Measurements from ENCODE around the gene FOSL2. TPM values are rescaled to one million over a fixed set of nuclear protein-coding genes. Genes with fewer than 3 reads are reported as not detected.

The FOSL2 gene
- total RNA-seq, 1 experiment from 2014 or later: 141 TPM

- CTCF ChIA-PET: no interaction called here
- no TSS peak for BruUV-seq (replicated peaks)
- TF ChIP-seq CTCF (IDR thresholded peaks at IDR 0.05; ENCODE audit: unreplicated experiment): no peak
Measured at GRCh38 chr2:28347596-28347995, 45.1 kb upstream of the FOSL2 start.

GRCh38 chr2:28348149-28348567 lies 44.5 kb upstream of the FOSL2 start:
- Mint-ChIP-seq H3K36me3 (ENCODE audit: insufficient read depth, unreplicated experiment) (no peaks in the 10 kb centered on the region), H3K27me3 (ENCODE audit: insufficient read depth, unreplicated experiment) (no peaks in the 10 kb centered on the region), H3K4me3 (ENCODE audit: unreplicated experiment) (no peak overlapping the region), H3K9me3 (ENCODE audit: unreplicated experiment) (no peaks in the 10 kb centered on the region), H3K27ac (ENCODE audit: low read depth, unreplicated experiment) (no peak overlapping the region), H3K4me1 (ENCODE audit: insufficient read depth, unreplicated experiment) (no peaks in the 10 kb centered on the region)
- ChIA-PET CTCF (no interaction called here), POLR2A (no interaction called here)
- BruUV-seq (replicated peaks): no TSS peak
- DNase-seq (ENCODE audit: unreplicated experiment): no peak
- no peak for TF ChIP-seq CTCF (IDR thresholded peaks at IDR 0.05; ENCODE audit: unreplicated experiment)
- intact Hi-C loops (cut with micrococcal nuclease): no loop called here

More at GRCh38 chr2:28347596-28347995, 45.1 kb upstream of the FOSL2 start:
- no peaks in the 10 kb centered on the region for H3K4me1 Mint-ChIP-seq (ENCODE audit: insufficient read depth, unreplicated experiment)
- intact Hi-C loops (cut with micrococcal nuclease): no loop called here
- H3K27me3 Mint-ChIP-seq (ENCODE audit: insufficient read depth, unreplicated experiment): no peaks in the 10 kb centered on the region
- no peak overlapping the region for H3K27ac Mint-ChIP-seq (ENCODE audit: low read depth, unreplicated experiment)
- no peaks in the 10 kb centered on the region for H3K36me3 Mint-ChIP-seq (ENCODE audit: insufficient read depth, unreplicated experiment)
- no peak overlapping the region for H3K4me3 Mint-ChIP-seq (ENCODE audit: unreplicated experiment)
- H3K9me3 Mint-ChIP-seq (ENCODE audit: unreplicated experiment): no peaks in the 10 kb centered on the region
- POLR2A ChIA-PET: no interaction called here
- no peak for DNase-seq (ENCODE audit: unreplicated experiment)

GRCh38 chr2:28348921-28349320 lies 43.7 kb upstream of the FOSL2 start:
- no peaks in the 10 kb centered on the region for H3K27me3 Mint-ChIP-seq (ENCODE audit: insufficient read depth, unreplicated experiment)
- BruUV-seq (replicated peaks): no TSS peak
- H3K36me3 Mint-ChIP-seq (ENCODE audit: insufficient read depth, unreplicated experiment): no peaks in the 10 kb centered on the region
- H3K4me1 Mint-ChIP-seq (ENCODE audit: insufficient read depth, unreplicated experiment): no peaks in the 10 kb centered on the region
- no peaks in the 10 kb centered on the region for H3K9me3 Mint-ChIP-seq (ENCODE audit: unreplicated experiment)
- H3K27ac Mint-ChIP-seq (ENCODE audit: low read depth, unreplicated experiment): no peak overlapping the region
- POLR2A ChIA-PET: interaction anchor here (1.3 kb wide), 1 partner anchor 10 kb away, joined by 3 read pairs; no protein-coding TSS in a partner anchor
- intact Hi-C loops (cut with micrococcal nuclease): no loop called here
- DNase-seq (ENCODE audit: unreplicated experiment): no peak
- no peak overlapping the region for H3K4me3 Mint-ChIP-seq (ENCODE audit: unreplicated experiment)
- CTCF ChIA-PET: no interaction called here
- TF ChIP-seq CTCF (IDR thresholded peaks at IDR 0.05; ENCODE audit: unreplicated experiment): no peak

- Mint-ChIP-seq H3K4me3 (ENCODE audit: unreplicated experiment) (no peak overlapping the region), H3K9me3 (ENCODE audit: unreplicated experiment) (no peaks in the 10 kb centered on the region), H3K27me3 (ENCODE audit: insufficient read depth, unreplicated experiment) (no peaks in the 10 kb centered on the region), H3K4me1 (ENCODE audit: insufficient read depth, unreplicated experiment) (no peaks in the 10 kb centered on the region), H3K36me3 (ENCODE audit: insufficient read depth, unreplicated experiment) (no peaks in the 10 kb centered on the region), H3K27ac (ENCODE audit: low read depth, unreplicated experiment) (no peak overlapping the region)
- DNase-seq (ENCODE audit: unreplicated experiment): no peak
- ChIA-PET CTCF (interaction anchor here (0.6 kb wide), 1 partner anchor 72 kb away, joined by 3 read pairs; no protein-coding TSS in a partner anchor), POLR2A (interaction anchor here (0.6 to 1.3 kb wide), 4 partner anchors 11 to 991 kb away, joined by 3 to 5 read pairs (median 4); no protein-coding TSS in a partner anchor)
- no TSS peak for BruUV-seq (replicated peaks)
- intact Hi-C loops (cut with micrococcal nuclease): no loop called here
- TF ChIP-seq CTCF (IDR thresholded peaks at IDR 0.05; ENCODE audit: unreplicated experiment): no peak
Measured at GRCh38 chr2:28349546-28350165, 43.0 kb upstream of the FOSL2 start.

Measured in MCF 10A (cell line).